Measurements from ENCODE around the gene DROSHA.
"Not testable (repeated sequence)": the region's sequence is repeated elsewhere in the genome, so short reads cannot be mapped to it uniquely, and the experiment has no call there.

The DROSHA gene

GRCh38 chr5:31378838-31379237, 153.1 kb downstream of the DROSHA start:
- DNase-seq (ENCODE audit: low spot score), result no peak

- no peak for DNase-seq (ENCODE audit: low spot score)
These were observed 153.8 kb downstream of the DROSHA start for GRCh38 chr5:31378136-31378535.

- no peak for DNase-seq (ENCODE audit: low spot score)
These were observed 154.5 kb downstream of the DROSHA start for GRCh38 chr5:31377274-31377946.

GRCh38 chr5:31375999-31376720, 155.7 kb downstream of the DROSHA start:
- no peak for DNase-seq (ENCODE audit: low spot score)

GRCh38 chr5:31372124-31372523, 159.8 kb downstream of the DROSHA start:
- DNase-seq (ENCODE audit: low spot score), result no peak

- DNase-seq (ENCODE audit: low spot score), result no peak
These were observed 165.0 kb downstream of the DROSHA start for GRCh38 chr5:31366941-31367340.

GRCh38 chr5:31365776-31366175, 166.1 kb downstream of the DROSHA start:
- DNase-seq (ENCODE audit: low spot score), result no peak

- DNase-seq (ENCODE audit: low spot score), result no peak
These were observed 166.8 kb downstream of the DROSHA start for GRCh38 chr5:31364881-31365636.

GRCh38 chr5:31362931-31363568, 168.8 kb downstream of the DROSHA start:
- no peak for DNase-seq (ENCODE audit: low spot score)

- DNase-seq (ENCODE audit: low spot score), result no peak
These were observed 169.4 kb downstream of the DROSHA start for GRCh38 chr5:31362529-31362900.

GRCh38 chr5:31361704-31362528, 170.0 kb downstream of the DROSHA start:
- not testable (repeated sequence) for DNase-seq (ENCODE audit: low spot score)

- DNase-seq (ENCODE audit: low spot score), result no peak
These were observed 170.7 kb downstream of the DROSHA start for GRCh38 chr5:31361234-31361633.

GRCh38 chr5:31359839-31360238, 172.1 kb downstream of the DROSHA start:
- DNase-seq (ENCODE audit: low spot score), result no peak

GRCh38 chr5:31357038-31357437, 174.9 kb downstream of the DROSHA start:
- DNase-seq (ENCODE audit: low spot score), result no peak

GRCh38 chr5:31355337-31355736, 176.6 kb downstream of the DROSHA start:
- no peak for DNase-seq (ENCODE audit: low spot score)

Measured in HuH-7 (cell line).